Gastrocnemius medialis (tissue), 4 donors: ENCODE results near the gene TYW5. TPM values are rescaled to one million over a fixed set of nuclear protein-coding genes. Genes with fewer than 3 reads are reported as not detected.

ENCODE experiments used
- ATAC-seq, 2 donors: fragments of 150-250 bp; one replicate each; pipeline ENCODE4 v1.9.1; 2016
- DNase-seq, 2 donors: peaks; one replicate each; pipeline ENCODE4 v3.0.0-alpha.2; 2019
- H3K27ac ChIP-seq, 4 donors: fragments of 200-600 bp; sonication (generic); 1 replicate in 1 of 4; 2 replicates in 3 of 4; pipeline ENCODE4 v1.5.1; 2016 to 2018; ENCODE audit warnings: mild to moderate bottlenecking in 2 of 4, moderate library complexity in 1 of 4
- H3K27me3 ChIP-seq, 3 donors: fragments of 200-600 bp; sonication (generic) in 2 of 3; 1 replicate in 1 of 3; 2 replicates in 2 of 3; pipeline versions ENCODE4 v1.5.1 to v1.6.0; 2016 to 2019; ENCODE audit warnings: mild to moderate bottlenecking in 1 of 3, moderate library complexity in 1 of 3
- H3K36me3 ChIP-seq, 2 donors: fragments of 200-600 bp; sonication (generic) in 1 of 2; one replicate each; pipeline ENCODE4 v1.5.1; 2017 to 2018
- H3K4me1 ChIP-seq, 2 donors: fragments of 200-600 bp; sonication (generic) in 1 of 2; one replicate each; pipeline ENCODE4 v1.5.1; 2016 to 2017; ENCODE audit warnings: mild to moderate bottlenecking in 2 of 2
- H3K4me3 ChIP-seq, 4 donors: fragments of 200-600 bp; sonication (generic) in 3 of 4; 1 replicate in 1 of 4; 2 replicates in 3 of 4; pipeline ENCODE4 v1.5.1; 2016 to 2019; ENCODE audit warnings: mild to moderate bottlenecking in 2 of 4
- H3K9me3 ChIP-seq, 3 donors: fragments of 200-600 bp; sonication (generic) in 2 of 3; 1 replicate in 1 of 3; 2 replicates in 2 of 3; pipeline ENCODE4 v1.5.1; 2016 to 2019
- CTCF ChIP-seq, 5 experiments: fragments of 450-650 bp in 3 of 5; fragments of 200-600 bp in 2 of 5; sonication (generic) in 2 of 5; IDR thresholded peaks in 4 of 5; conservative IDR thresholded peaks in 1 of 5; 1 replicate in 4 of 5; 2 replicates in 1 of 5; pipeline ENCODE4 v1.5.1; 2016 to 2019; ENCODE audit warnings: antibody characterized with exemption in 5 of 5, mild to moderate bottlenecking in 3 of 5, moderate library complexity in 3 of 5
- POLR2A ChIP-seq, 2 donors: fragments of 450-650 bp; IDR thresholded peaks; one replicate each; pipeline ENCODE4 v1.6.1; 2017; ENCODE audit warnings: antibody characterized with exemption in 2 of 2, mild to moderate bottlenecking in 2 of 2, moderate library complexity in 2 of 2
- in situ Hi-C, 4 donors: fragments of 200-750 bp; cut with MboI; loops; one replicate each; pipeline versions ENCODE4 v1.15.0 to v1.8.0; 2017; ENCODE audit warnings: low sequenced_read_pairs in 4 of 4
- intact Hi-C: fragments of 100-400 bp; cut with DNase I; formaldehyde crosslinking; loops from one replicate; pipeline ENCODE4 v1.15.1; 2023; ENCODE audit warnings: low total_unique reads
- total RNA-seq, 4 donors: library from RNA; depleted of rRNA; stranded (reverse); fragments of >200 nt; gene quantifications; one replicate each; pipeline versions ENCODE4 v1.1.0 to v1.2.3, GENCODE V29; 2016

TYW5 gene
- total RNA-seq, 4 donors from 2014 or later, result 1.7 to 4.5 (median 3.8) TPM

- intact Hi-C loops, result loop anchor here (1.0 to 10.0 kb wide), 3 partner anchors 44 to 1500 kb away; partner anchors contain the start of genes C2orf69, STRADB and TRAK2
- no peak for DNase-seq
- Histone ChIP-seq H3K4me1 (peaks cover 33% of the 10 kb centered on the region in 2 donors), H3K27ac (peak overlapping the region; percentile 86 to 94 (median 90)), H3K4me3 (peak overlapping the region; percentile 83 to 94 (median 90)), H3K9me3 (no peaks in the 10 kb centered on the region), H3K36me3 (peaks cover 0 to 19% of the 10 kb centered on the region in 2 donors), H3K27me3 (no peaks in the 10 kb centered on the region)
- peak; percentile 63 to 66 for ATAC-seq
- TF ChIP-seq POLR2A (IDR thresholded peaks at IDR 0.05), result no peak
- TF ChIP-seq CTCF (IDR thresholded peaks at IDR 0.05 in 4 of 5, conservative IDR thresholded peaks at IDR 0.05 in 1 of 5), result no peak
- in situ Hi-C loops, result loop anchor here in 2 of 4 donors (25.0 kb wide), 2 partner anchors 732 to 757 kb away; no protein-coding TSS in a partner anchor
These were observed 318 bp downstream of the TYW5 start for GRCh38 chr2:199955007-199955338.

GRCh38 chr2:199951023-199951422 lies 4.3 kb downstream of the TYW5 start:
- H3K9me3 ChIP-seq, result no peaks in the 10 kb centered on the region
- no peak overlapping the region for H3K27ac ChIP-seq
- H3K27me3 ChIP-seq, result no peaks in the 10 kb centered on the region
- TF ChIP-seq CTCF (IDR thresholded peaks at IDR 0.05 in 4 of 5, conservative IDR thresholded peaks at IDR 0.05 in 1 of 5) (no peak), POLR2A (IDR thresholded peaks at IDR 0.05) (no peak)
- in situ Hi-C loops (loop anchor here in 2 of 4 donors (25.0 kb wide), 2 partner anchors 736 to 761 kb away; no protein-coding TSS in a partner anchor), intact Hi-C loops (loop anchor here (10.0 kb wide), 1 partner anchor 1504 kb away; the partner anchor contains the start of genes STRADB and TRAK2)
- H3K36me3 ChIP-seq, result peaks cover 0 to 31% of the 10 kb centered on the region in 2 donors
- H3K4me3 ChIP-seq, result no peak overlapping the region
- no peak for ATAC-seq
- no peak for DNase-seq
- H3K4me1 ChIP-seq, result peaks cover 14 to 15% of the 10 kb centered on the region in 2 donors

GRCh38 chr2:199950396-199950795 lies 4.9 kb downstream of the TYW5 start:
- no peak overlapping the region for H3K4me3 ChIP-seq
- no peaks in the 10 kb centered on the region for H3K27me3 ChIP-seq
- H3K9me3 ChIP-seq, result no peaks in the 10 kb centered on the region
- H3K4me1 ChIP-seq, result peaks cover 14 to 15% of the 10 kb centered on the region in 2 donors
- ATAC-seq (no peak), DNase-seq (no peak)
- no peak for TF ChIP-seq POLR2A (IDR thresholded peaks at IDR 0.05)
- no peak for TF ChIP-seq CTCF (IDR thresholded peaks at IDR 0.05 in 4 of 5, conservative IDR thresholded peaks at IDR 0.05 in 1 of 5)
- intact Hi-C loops (loop anchor here (10.0 kb wide), 1 partner anchor 1504 kb away; the partner anchor contains the start of genes STRADB and TRAK2), in situ Hi-C loops (loop anchor here in 2 of 4 donors (25.0 kb wide), 2 partner anchors 737 to 762 kb away; no protein-coding TSS in a partner anchor)
- H3K36me3 ChIP-seq, result peaks cover 0 to 36% of the 10 kb centered on the region in 2 donors
- no peak overlapping the region for H3K27ac ChIP-seq

GRCh38 chr2:199946836-199947235 lies 8.5 kb downstream of the TYW5 start:
- in situ Hi-C loops (no loop called here), intact Hi-C loops (no loop called here)
- TF ChIP-seq CTCF (IDR thresholded peaks at IDR 0.05 in 4 of 5, conservative IDR thresholded peaks at IDR 0.05 in 1 of 5), result no peak
- no peak for TF ChIP-seq POLR2A (IDR thresholded peaks at IDR 0.05)
- Histone ChIP-seq H3K27ac (no peak overlapping the region), H3K27me3 (no peaks in the 10 kb centered on the region), H3K9me3 (no peaks in the 10 kb centered on the region), H3K4me1 (no peaks in the 10 kb centered on the region), H3K36me3 (peaks cover 0 to 50% of the 10 kb centered on the region in 2 donors), H3K4me3 (no peak overlapping the region)
- ATAC-seq, result no peak
- DNase-seq, result no peak
